ENCODE results near the gene EMSY. TPM values are rescaled to one million over a fixed set of nuclear protein-coding genes. Genes with fewer than 3 reads are reported as not detected.

Gene EMSY
- total RNA-seq, 1 experiment from 2014 or later, result 52.4 TPM

DNA sequence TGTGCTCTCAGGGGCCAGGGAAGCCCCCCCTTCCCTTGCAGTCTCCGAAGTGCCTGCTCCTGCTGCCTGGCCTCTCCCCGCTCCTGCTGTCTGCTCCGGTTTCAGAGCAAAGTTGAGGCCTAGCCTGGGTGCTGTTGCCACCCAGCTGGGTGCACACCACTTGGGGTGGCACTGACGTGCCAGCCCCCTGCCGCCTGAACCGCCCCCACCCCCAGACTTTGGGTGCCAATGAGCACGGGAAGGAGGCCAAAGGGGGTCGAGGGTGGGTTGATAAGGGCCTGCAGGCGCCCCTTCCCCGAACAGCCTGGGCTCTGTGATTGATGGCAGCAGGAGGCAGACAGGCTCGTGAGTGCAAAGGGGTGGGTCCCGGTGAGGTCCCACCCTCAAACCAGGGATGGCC, 48.2 kb downstream of the EMSY start:
- ChIA-PET CTCF (no interaction called here), POLR2A (ENCODE audit: low non-redundant PET) (no interaction called here)
- H3K36me3 ChIP-seq (ENCODE audit: insufficient read depth, low read length, poor library complexity, severe bottlenecking), result peaks cover 29% of the 10 kb centered on the region
- H3K4me1 ChIP-seq (ENCODE audit: insufficient read depth, low read length, poor library complexity, severe bottlenecking), result no peaks in the 10 kb centered on the region
- H3K9me3 ChIP-seq (ENCODE audit: low read depth, low read length, poor library complexity, severe bottlenecking), result no peaks in the 10 kb centered on the region
- no TSS peak for BruUV-seq (replicated peaks)
- H3K27ac ChIP-seq (ENCODE audit: low read depth, low read length, poor library complexity, severe bottlenecking), result no peak overlapping the region
- H3K4me3 ChIP-seq (ENCODE audit: low read depth, low read length, poor library complexity, severe bottlenecking), result no peak overlapping the region
- H3K27me3 ChIP-seq (replicated peaks; ENCODE audit: insufficient read depth, low read depth, low read length, poor library complexity), result no peaks in the 10 kb centered on the region
- no peak for DNase-seq (ENCODE audit: low spot score)
- intact Hi-C loops (cut with micrococcal nuclease; ENCODE audit: unreplicated experiment), result no loop called here
- TF ChIP-seq CTCF (conservative IDR thresholded peaks at IDR 0.05; ENCODE audit: low read depth, low read length) (no peak), EZH2 (IDR thresholded peaks at IDR 0.05; ENCODE audit: borderline replicate concordance, low read depth, low read length, poor library complexity, severe bottlenecking) (no peak)

DNA sequence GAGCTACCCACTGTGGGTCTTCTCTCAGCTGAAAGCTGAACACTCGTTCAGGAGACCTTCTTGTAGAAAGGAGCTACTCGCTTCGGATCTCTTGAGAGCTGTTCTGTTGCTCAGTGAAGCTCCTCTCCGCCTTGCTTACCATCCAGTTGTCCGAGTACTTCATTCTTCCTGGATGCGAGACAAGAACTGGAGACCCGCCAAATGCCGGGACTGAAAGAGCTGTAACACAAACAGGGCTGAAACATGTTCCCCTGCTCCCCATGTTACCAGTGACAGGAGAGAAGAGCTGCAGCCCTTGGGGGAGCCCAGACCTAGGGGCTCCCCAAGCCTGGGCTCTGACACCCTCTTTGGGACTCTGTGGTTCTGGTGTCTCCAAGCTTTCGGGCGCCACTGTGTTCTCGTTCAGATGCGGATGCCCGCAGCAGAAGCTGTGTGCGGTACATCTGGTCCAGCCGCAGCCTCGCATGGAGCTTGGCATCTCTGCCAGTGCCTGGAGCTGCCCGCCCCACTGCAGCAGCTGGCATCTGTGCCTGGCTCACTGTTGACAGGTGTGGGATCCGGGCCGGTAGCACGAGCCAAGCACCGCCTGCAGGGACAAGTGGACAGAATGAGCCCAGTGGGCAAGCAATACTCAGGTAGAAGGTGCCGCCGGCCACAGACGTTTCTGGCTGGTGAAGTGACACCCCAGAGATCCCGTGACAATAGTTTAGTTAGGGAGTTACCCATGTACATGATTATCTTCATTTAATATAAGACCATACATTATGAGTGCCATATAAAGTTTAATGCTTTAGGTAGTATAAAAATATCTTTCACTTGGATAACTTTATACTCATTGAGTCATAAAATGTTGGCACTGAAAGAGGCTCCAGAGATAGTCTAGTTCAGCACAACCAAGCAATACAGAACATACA, 49.1 kb downstream of the EMSY start:
- TF ChIP-seq CTCF (conservative IDR thresholded peaks at IDR 0.05; ENCODE audit: low read depth, low read length), result no peak
- TF ChIP-seq EZH2 (IDR thresholded peaks at IDR 0.05; ENCODE audit: borderline replicate concordance, low read depth, low read length, poor library complexity, severe bottlenecking), result no peak
- Histone ChIP-seq H3K4me1 (ENCODE audit: insufficient read depth, low read length, poor library complexity, severe bottlenecking) (no peaks in the 10 kb centered on the region), H3K27ac (ENCODE audit: low read depth, low read length, poor library complexity, severe bottlenecking) (peak overlapping the region; percentile 26), H3K27me3 (replicated peaks; ENCODE audit: insufficient read depth, low read depth, low read length, poor library complexity) (no peaks in the 10 kb centered on the region), H3K9me3 (ENCODE audit: low read depth, low read length, poor library complexity, severe bottlenecking) (no peaks in the 10 kb centered on the region), H3K4me3 (ENCODE audit: low read depth, low read length, poor library complexity, severe bottlenecking) (no peak overlapping the region), H3K36me3 (ENCODE audit: insufficient read depth, low read length, poor library complexity, severe bottlenecking) (peaks cover 29% of the 10 kb centered on the region)
- POLR2A ChIA-PET (ENCODE audit: low non-redundant PET), result no interaction called here
- CTCF ChIA-PET, result no interaction called here
- DNase-seq (ENCODE audit: low spot score), result no peak
- BruUV-seq (replicated peaks), result no TSS peak
- intact Hi-C loops (cut with micrococcal nuclease; ENCODE audit: unreplicated experiment), result no loop called here

- no TSS peak for BruUV-seq (replicated peaks)
- DNase-seq (ENCODE audit: low spot score), result no peak
- Histone ChIP-seq H3K4me3 (ENCODE audit: low read depth, low read length, poor library complexity, severe bottlenecking) (no peak overlapping the region), H3K27ac (ENCODE audit: low read depth, low read length, poor library complexity, severe bottlenecking) (no peak overlapping the region), H3K36me3 (ENCODE audit: insufficient read depth, low read length, poor library complexity, severe bottlenecking) (peaks cover 29% of the 10 kb centered on the region), H3K27me3 (replicated peaks; ENCODE audit: insufficient read depth, low read depth, low read length, poor library complexity) (no peaks in the 10 kb centered on the region), H3K4me1 (ENCODE audit: insufficient read depth, low read length, poor library complexity, severe bottlenecking) (no peaks in the 10 kb centered on the region), H3K9me3 (ENCODE audit: low read depth, low read length, poor library complexity, severe bottlenecking) (peaks cover 3% of the 10 kb centered on the region)
- ChIA-PET CTCF (interaction anchor here (0.7 kb wide), 1 partner anchor 693 kb away, joined by 4 read pairs; no protein-coding TSS in a partner anchor), POLR2A (ENCODE audit: low non-redundant PET) (no interaction called here)
- intact Hi-C loops (cut with micrococcal nuclease; ENCODE audit: unreplicated experiment), result no loop called here
- TF ChIP-seq CTCF (conservative IDR thresholded peaks at IDR 0.05; ENCODE audit: low read depth, low read length) (no peak), EZH2 (IDR thresholded peaks at IDR 0.05; ENCODE audit: borderline replicate concordance, low read depth, low read length, poor library complexity, severe bottlenecking) (no peak)
Measured at GRCh38 chr11:76495019-76495418, 50.2 kb downstream of the EMSY start.
